CD8-positive, alpha-beta memory T cell (primary cell): ENCODE measurements around the gene RAD51B. TPM values are rescaled to one million over a fixed set of nuclear protein-coding genes. Genes with fewer than 3 reads are reported as not detected.

Source experiments
- CTCF ChIA-PET: fragments of 350-600 bp; sonication (Branson Sonifier 250); formaldehyde crosslinking; loops from one replicate; lab custom pipeline; 2021; ENCODE audit warnings: antibody characterized with exemption; lab: Charles Lee
- POLR2A ChIA-PET: fragments of 350-600 bp; sonication (Branson Sonifier 250); formaldehyde crosslinking; loops from one replicate; lab custom pipeline; 2021; ENCODE audit warnings: antibody characterized with exemption; lab: Charles Lee
- DNase-seq, 5 donors: peaks; one replicate each; pipeline versions ENCODE4 v3.0.0 to v3.0.0-alpha.2; 2020 to 2022; ENCODE audit warnings: mixed read lengths in 1 of 5
- H3K27ac ChIP-seq: one replicate; pipeline ENCODE4 v1.7.0; 2013; ENCODE audit warnings: low read depth, mild to moderate bottlenecking, low read length, moderate library complexity
- H3K27me3 ChIP-seq: 2 replicates; pipeline ENCODE4 v1.7.0; 2013; ENCODE audit warnings: low read length, mild to moderate bottlenecking; ENCODE audit not compliant: insufficient read depth, poor library complexity, severe bottlenecking
- H3K36me3 ChIP-seq: 2 replicates; pipeline ENCODE4 v1.7.0; 2013; ENCODE audit warnings: mild to moderate bottlenecking, low read length, moderate library complexity; ENCODE audit not compliant: insufficient read depth
- H3K4me1 ChIP-seq: 2 replicates; pipeline ENCODE4 v1.7.0; 2013; ENCODE audit warnings: mild to moderate bottlenecking, low read length, moderate library complexity; ENCODE audit not compliant: insufficient read depth
- H3K4me3 ChIP-seq: 2 replicates; pipeline ENCODE4 v1.7.0; 2013; ENCODE audit warnings: mild to moderate bottlenecking, low read length
- H3K9me3 ChIP-seq: 2 replicates; pipeline ENCODE4 v1.7.0; 2013; ENCODE audit warnings: mild to moderate bottlenecking, low read length
- H3K27ac Mint-ChIP-seq, 8 donors: one replicate each; pipeline ENCODE4 v1.8.0; 2020 to 2021; ENCODE audit warnings: mixed read lengths in 8 of 8, mild to moderate bottlenecking in 6 of 8, inconsistent platforms in 3 of 8, moderate library complexity in 3 of 8
- H3K27me3 Mint-ChIP-seq, 2 donors: one replicate each; pipeline ENCODE4 v1.8.0; 2020 to 2021; ENCODE audit warnings: mixed read lengths in 2 of 2, mild to moderate bottlenecking in 1 of 2, moderate library complexity in 1 of 2
- H3K36me3 Mint-ChIP-seq, 3 donors: one replicate each; pipeline ENCODE4 v1.8.0; 2020 to 2021; ENCODE audit warnings: mixed read lengths in 3 of 3, inconsistent platforms in 1 of 3, mild to moderate bottlenecking in 1 of 3
- H3K4me1 Mint-ChIP-seq, 3 donors: one replicate each; pipeline ENCODE4 v1.8.0; 2020 to 2021; ENCODE audit warnings: mixed read lengths in 3 of 3, inconsistent platforms in 1 of 3, mild to moderate bottlenecking in 1 of 3
- H3K4me3 Mint-ChIP-seq, 7 donors: one replicate each; pipeline ENCODE4 v1.8.0; 2020 to 2021; ENCODE audit warnings: mixed read lengths in 7 of 7, mild to moderate bottlenecking in 6 of 7, moderate library complexity in 4 of 7, inconsistent platforms in 2 of 7
- H3K9me3 Mint-ChIP-seq, 5 donors: one replicate each; pipeline ENCODE4 v1.8.0; 2020 to 2022; ENCODE audit warnings: mixed read lengths in 5 of 5, mild to moderate bottlenecking in 3 of 5, moderate library complexity in 2 of 5, inconsistent platforms in 1 of 5
- polyA plus RNA-seq: library from polyadenylated mRNA; unstranded; fragments of 300-500 nt; fragmentation: Illumina TruSeq; gene quantifications from one replicate; pipeline ENCODE4 v1.2.3, GENCODE V29; 2021
- total RNA-seq, 2 experiments: library from RNA; stranded (reverse); gene quantifications; one replicate each; pipeline ENCODE4 v1.2.3, GENCODE V29; 2021

RAD51B gene
- total and polyA plus RNA-seq, 3 experiments from 2014 or later, result 15.7 to 22.9 (median 17.4) TPM

- no peak overlapping the region for H3K4me3 Mint-ChIP-seq
- no peaks in the 10 kb centered on the region for H3K27me3 ChIP-seq
- H3K36me3 Mint-ChIP-seq, result no peaks in the 10 kb centered on the region
- peaks cover 29 to 40% (median 36%) of the 10 kb centered on the region in 3 donors for H3K4me1 Mint-ChIP-seq
- H3K27ac ChIP-seq, result no peak overlapping the region
- H3K36me3 ChIP-seq, result no peaks in the 10 kb centered on the region
- ChIA-PET POLR2A (no interaction called here), CTCF (interaction anchor here (0.5 to 0.9 kb wide), 2 partner anchors 407 to 758 kb away, joined by 3 read pairs; no protein-coding TSS in a partner anchor)
- H3K27ac Mint-ChIP-seq, result peak overlapping the region in 3 of 8 donors; percentile 27 to 43 (median 32)
- no peaks in the 10 kb centered on the region for H3K27me3 Mint-ChIP-seq
- peaks cover 10% of the 10 kb centered on the region for H3K4me1 ChIP-seq
- no peaks in the 10 kb centered on the region for H3K9me3 ChIP-seq
- no peak for DNase-seq
- H3K4me3 ChIP-seq, result no peak overlapping the region
- H3K9me3 Mint-ChIP-seq, result no peaks in the 10 kb centered on the region
Measured at GRCh38 chr14:68690089-68690958, 870.7 kb downstream of the RAD51B start.

- no peaks in the 10 kb centered on the region for H3K36me3 ChIP-seq
- Mint-ChIP-seq H3K9me3 (no peaks in the 10 kb centered on the region), H3K27me3 (no peaks in the 10 kb centered on the region), H3K4me3 (no peak overlapping the region), H3K4me1 (peaks cover 28 to 39% (median 34%) of the 10 kb centered on the region in 3 donors), H3K27ac (peak overlapping the region in 3 of 8 donors; percentile 27 to 87 (median 29)), H3K36me3 (no peaks in the 10 kb centered on the region)
- H3K4me1 ChIP-seq, result peaks cover under 1% of the 10 kb centered on the region
- H3K4me3 ChIP-seq, result no peak overlapping the region
- ChIA-PET CTCF (no interaction called here), POLR2A (no interaction called here)
- no peaks in the 10 kb centered on the region for H3K9me3 ChIP-seq
- H3K27ac ChIP-seq, result no peak overlapping the region
- H3K27me3 ChIP-seq, result no peaks in the 10 kb centered on the region
- DNase-seq, result no peak
Measured at GRCh38 chr14:68691031-68691791, 871.6 kb downstream of the RAD51B start.

- H3K27me3 Mint-ChIP-seq, result no peaks in the 10 kb centered on the region
- Histone ChIP-seq H3K36me3 (no peaks in the 10 kb centered on the region), H3K4me1 (no peaks in the 10 kb centered on the region), H3K4me3 (no peak overlapping the region), H3K27ac (no peak overlapping the region), H3K27me3 (no peaks in the 10 kb centered on the region), H3K9me3 (no peaks in the 10 kb centered on the region)
- H3K36me3 Mint-ChIP-seq, result no peaks in the 10 kb centered on the region
- CTCF ChIA-PET, result no interaction called here
- no peaks in the 10 kb centered on the region for H3K9me3 Mint-ChIP-seq
- POLR2A ChIA-PET, result no interaction called here
- no peak for DNase-seq
- H3K27ac Mint-ChIP-seq, result no peak overlapping the region
- no peak overlapping the region for H3K4me3 Mint-ChIP-seq
- peaks cover 24 to 34% (median 28%) of the 10 kb centered on the region in 3 donors for H3K4me1 Mint-ChIP-seq
Measured at GRCh38 chr14:68691792-68692118, 872.2 kb downstream of the RAD51B start.

- H3K36me3 Mint-ChIP-seq, result no peaks in the 10 kb centered on the region
- ChIA-PET CTCF (interaction anchor here (0.9 kb wide), 1 partner anchor 9 kb away, joined by 3 read pairs; no protein-coding TSS in a partner anchor), POLR2A (no interaction called here)
- H3K27ac Mint-ChIP-seq, result peak overlapping the region in 2 of 8 donors; percentile 27 to 34
- no peaks in the 10 kb centered on the region for H3K4me1 ChIP-seq
- H3K9me3 Mint-ChIP-seq, result no peaks in the 10 kb centered on the region
- H3K9me3 ChIP-seq, result no peaks in the 10 kb centered on the region
- H3K4me3 ChIP-seq, result no peak overlapping the region
- no peak overlapping the region for H3K27ac ChIP-seq
- no peaks in the 10 kb centered on the region for H3K36me3 ChIP-seq
- H3K27me3 ChIP-seq, result no peaks in the 10 kb centered on the region
- no peak for DNase-seq
- H3K4me3 Mint-ChIP-seq, result no peak overlapping the region
- no peaks in the 10 kb centered on the region for H3K27me3 Mint-ChIP-seq
- H3K4me1 Mint-ChIP-seq, result peaks cover 24 to 31% (median 26%) of the 10 kb centered on the region in 3 donors
Measured at GRCh38 chr14:68692216-68692615, 872.6 kb downstream of the RAD51B start.

- peak overlapping the region in 4 of 8 donors; percentile 8 to 93 (median 60) for H3K27ac Mint-ChIP-seq
Measured at GRCh38 chr14:68692916-68693771, 873.6 kb downstream of the RAD51B start.

GRCh38 chr14:68693926-68694325 lies 874.3 kb downstream of the RAD51B start:
- CTCF ChIA-PET, result interaction anchor here (0.5 kb wide), 1 partner anchor 36 kb away, joined by 3 read pairs; no protein-coding TSS in a partner anchor
- POLR2A ChIA-PET, result interaction anchor here (0.6 kb wide), 1 partner anchor 62 kb away, joined by 4 read pairs; no protein-coding TSS in a partner anchor
- Mint-ChIP-seq H3K4me3 (no peak overlapping the region), H3K4me1 (peaks cover 22 to 31% (median 26%) of the 10 kb centered on the region in 3 donors), H3K27ac (peak overlapping the region in 2 of 8 donors; percentile 51 to 54), H3K9me3 (no peaks in the 10 kb centered on the region), H3K27me3 (no peaks in the 10 kb centered on the region), H3K36me3 (no peaks in the 10 kb centered on the region)
- Histone ChIP-seq H3K27ac (no peak overlapping the region), H3K36me3 (no peaks in the 10 kb centered on the region), H3K27me3 (no peaks in the 10 kb centered on the region), H3K9me3 (no peaks in the 10 kb centered on the region), H3K4me1 (no peaks in the 10 kb centered on the region), H3K4me3 (no peak overlapping the region)
- no peak for DNase-seq

More at GRCh38 chr14:68692916-68693771, 873.6 kb downstream of the RAD51B start:
- Mint-ChIP-seq H3K9me3 (no peaks in the 10 kb centered on the region), H3K4me1 (peaks cover 22 to 31% (median 26%) of the 10 kb centered on the region in 3 donors), H3K4me3 (no peak overlapping the region), H3K27me3 (no peaks in the 10 kb centered on the region), H3K36me3 (no peaks in the 10 kb centered on the region)
- Histone ChIP-seq H3K36me3 (no peaks in the 10 kb centered on the region), H3K27ac (no peak overlapping the region), H3K9me3 (no peaks in the 10 kb centered on the region), H3K4me1 (no peaks in the 10 kb centered on the region), H3K4me3 (no peak overlapping the region), H3K27me3 (no peaks in the 10 kb centered on the region)
- no peak for DNase-seq
- CTCF ChIA-PET, result interaction anchor here (0.5 to 0.9 kb wide), 2 partner anchors 10 to 36 kb away, joined by 3 read pairs; no protein-coding TSS in a partner anchor
- POLR2A ChIA-PET, result interaction anchor here (0.6 kb wide), 1 partner anchor 63 kb away, joined by 4 read pairs; no protein-coding TSS in a partner anchor

- POLR2A ChIA-PET, result interaction anchor here (0.6 to 1.1 kb wide), 3 partner anchors 9 to 91 kb away, joined by 3 to 4 read pairs (median 3); no protein-coding TSS in a partner anchor
- Mint-ChIP-seq H3K27ac (peak overlapping the region in 3 of 8 donors; percentile 20 to 88 (median 76)), H3K27me3 (no peaks in the 10 kb centered on the region), H3K36me3 (peaks cover 0 to 2% (median 0%) of the 10 kb centered on the region in 3 donors), H3K4me1 (peaks cover 16 to 26% (median 25%) of the 10 kb centered on the region in 3 donors), H3K9me3 (no peaks in the 10 kb centered on the region), H3K4me3 (no peak overlapping the region)
- Histone ChIP-seq H3K4me3 (no peak overlapping the region), H3K36me3 (no peaks in the 10 kb centered on the region), H3K27ac (no peak overlapping the region), H3K4me1 (no peaks in the 10 kb centered on the region), H3K9me3 (no peaks in the 10 kb centered on the region), H3K27me3 (no peaks in the 10 kb centered on the region)
- no peak for DNase-seq
- CTCF ChIA-PET, result no interaction called here
Measured at GRCh38 chr14:68694516-68695235, 875.1 kb downstream of the RAD51B start.
